Measurements from ENCODE around the gene RUNX2.

- no peak for TF ChIP-seq CTCF (conservative IDR thresholded peaks at IDR 0.05; ENCODE audit: low read length)
- no peak for TF ChIP-seq EZH2phosphoT487 (IDR thresholded peaks at IDR 0.05; ENCODE audit: borderline replicate concordance, low read depth, low read length)
Measured at GRCh38 chr6:45512717-45513116, 184.6 kb downstream of the RUNX2 start.

Data from OCI-LY7 (cell line).